ENCODE data around the gene POLA2.
A peak's percentile ranks its signal among the peaks of the same experiment; 100 is the strongest.
"Not testable (repeated sequence)": the region's sequence is repeated elsewhere in the genome, so short reads cannot be mapped to it uniquely, and the experiment has no call there.

Gene POLA2

GRCh38 chr11:65243797-65244196 lies 18.0 kb upstream of the POLA2 start:
- H3K36me3 ChIP-seq (ENCODE audit: control insufficient read depth, insufficient read depth, low read length), result no peaks in the 10 kb centered on the region
- H3K4me3 ChIP-seq (ENCODE audit: extremely low read depth, insufficient read depth, low read length, poor library complexity, severe bottlenecking), result no peak overlapping the region
- peaks cover 5% of the 10 kb centered on the region for H3K9me3 ChIP-seq (ENCODE audit: control insufficient read depth, low read length)
- 59 to 65% methylated on average over 2 to 4 of the region's 4 CpGs for WGBS, 2 experiments (ENCODE audit: insufficient coverage in 2 of 2)
- H3K4me1 ChIP-seq (ENCODE audit: control insufficient read depth, insufficient read depth, low read length, poor library complexity, severe bottlenecking), result no peaks in the 10 kb centered on the region
- no peak overlapping the region for H3K27ac ChIP-seq (ENCODE audit: low read depth, low read length, severe bottlenecking)

GRCh38 chr11:65245046-65245445 lies 16.7 kb upstream of the POLA2 start:
- not testable (repeated sequence) for H3K4me3 ChIP-seq (ENCODE audit: extremely low read depth, insufficient read depth, low read length, poor library complexity, severe bottlenecking); H3K36me3 ChIP-seq (ENCODE audit: control insufficient read depth, insufficient read depth, low read length); H3K9me3 ChIP-seq (ENCODE audit: control insufficient read depth, low read length); H3K27ac ChIP-seq (ENCODE audit: low read depth, low read length, severe bottlenecking); H3K4me1 ChIP-seq (ENCODE audit: control insufficient read depth, insufficient read depth, low read length, poor library complexity, severe bottlenecking)
- 94 to 100% methylated on average over 2 to 4 of the region's 8 CpGs for WGBS, 2 experiments (ENCODE audit: insufficient coverage in 2 of 2)

GRCh38 chr11:65246506-65246905 lies 15.3 kb upstream of the POLA2 start:
- Histone ChIP-seq H3K4me3 (ENCODE audit: extremely low read depth, insufficient read depth, low read length, poor library complexity, severe bottlenecking) (no peak overlapping the region), H3K4me1 (ENCODE audit: control insufficient read depth, insufficient read depth, low read length, poor library complexity, severe bottlenecking) (no peaks in the 10 kb centered on the region), H3K27ac (ENCODE audit: low read depth, low read length, severe bottlenecking) (no peak overlapping the region), H3K36me3 (ENCODE audit: control insufficient read depth, insufficient read depth, low read length) (no peaks in the 10 kb centered on the region), H3K9me3 (ENCODE audit: control insufficient read depth, low read length) (peaks cover 5% of the 10 kb centered on the region)
- WGBS, 2 experiments (ENCODE audit: insufficient coverage in 2 of 2), result 88 to 100% methylated on average over 2 of the region's 5 CpGs

DNA sequence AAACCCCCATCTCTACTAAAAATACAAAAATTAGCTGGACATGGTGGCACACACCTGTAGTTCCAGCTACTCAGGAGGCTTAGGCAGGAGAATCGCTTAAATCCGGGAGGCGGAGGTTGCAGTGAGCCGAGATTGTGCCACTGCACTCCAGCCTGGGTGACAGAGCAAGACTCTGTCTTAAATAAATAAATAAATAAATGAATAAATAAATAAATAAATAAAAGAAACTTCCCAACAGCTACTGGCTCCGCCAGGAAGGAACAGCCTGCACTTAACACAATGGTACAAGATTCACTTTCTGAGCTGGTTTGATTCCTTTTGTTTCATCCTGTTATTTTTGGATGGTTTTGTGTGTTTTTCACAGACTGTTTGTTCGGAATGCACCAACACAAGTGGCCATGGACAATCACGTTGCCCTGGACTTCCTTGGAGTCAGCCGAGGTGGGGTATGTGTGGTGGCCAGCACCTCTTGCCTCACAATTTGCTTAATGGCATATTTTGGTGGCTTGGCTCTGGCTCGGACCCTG lies 13.5 kb upstream of the POLA2 start:
- H3K27ac ChIP-seq (ENCODE audit: low read depth, low read length, severe bottlenecking); H3K4me3 ChIP-seq (ENCODE audit: extremely low read depth, insufficient read depth, low read length, poor library complexity, severe bottlenecking); H3K4me1 ChIP-seq (ENCODE audit: control insufficient read depth, insufficient read depth, low read length, poor library complexity, severe bottlenecking); H3K9me3 ChIP-seq (ENCODE audit: control insufficient read depth, low read length); H3K36me3 ChIP-seq (ENCODE audit: control insufficient read depth, insufficient read depth, low read length): not testable (repeated sequence)
- WGBS, 2 experiments (ENCODE audit: insufficient coverage in 2 of 2), result 80 to 100% methylated on average over 3 to 5 of the region's 9 CpGs

DNA sequence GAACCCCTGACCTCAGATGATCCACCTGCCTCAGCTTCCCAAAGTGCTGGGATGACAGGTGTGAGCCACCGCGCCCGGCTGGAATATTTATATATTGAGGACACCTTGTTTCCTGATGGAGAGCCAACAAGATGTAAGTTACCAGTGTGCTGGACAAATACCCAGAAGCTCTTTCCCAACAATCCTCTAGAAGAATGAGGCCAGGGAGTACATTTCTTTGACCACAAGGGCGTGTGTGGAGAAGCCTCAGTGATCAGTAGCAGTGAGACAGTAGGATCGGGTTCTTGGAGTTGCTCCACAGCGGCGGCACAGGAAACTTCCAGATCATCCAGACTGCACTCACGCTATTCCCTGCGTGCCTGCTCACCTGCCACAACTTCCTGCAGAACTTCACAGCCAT lies 10.3 kb upstream of the POLA2 start:
- Histone ChIP-seq H3K4me3 (ENCODE audit: extremely low read depth, insufficient read depth, low read length, poor library complexity, severe bottlenecking) (no peak overlapping the region), H3K4me1 (ENCODE audit: control insufficient read depth, insufficient read depth, low read length, poor library complexity, severe bottlenecking) (no peaks in the 10 kb centered on the region), H3K36me3 (ENCODE audit: control insufficient read depth, insufficient read depth, low read length) (no peaks in the 10 kb centered on the region), H3K27ac (ENCODE audit: low read depth, low read length, severe bottlenecking) (no peak overlapping the region), H3K9me3 (ENCODE audit: control insufficient read depth, low read length) (no peaks in the 10 kb centered on the region)
- 94 to 95% methylated on average over 6 of the region's 9 CpGs for WGBS, 2 experiments (ENCODE audit: insufficient coverage in 2 of 2)

- H3K4me3 ChIP-seq (ENCODE audit: extremely low read depth, insufficient read depth, low read length, poor library complexity, severe bottlenecking), result no peak overlapping the region
- no peaks in the 10 kb centered on the region for H3K9me3 ChIP-seq (ENCODE audit: control insufficient read depth, low read length)
- H3K4me1 ChIP-seq (ENCODE audit: control insufficient read depth, insufficient read depth, low read length, poor library complexity, severe bottlenecking), result no peaks in the 10 kb centered on the region
- no peaks in the 10 kb centered on the region for H3K36me3 ChIP-seq (ENCODE audit: control insufficient read depth, insufficient read depth, low read length)
- H3K27ac ChIP-seq (ENCODE audit: low read depth, low read length, severe bottlenecking), result no peak overlapping the region
- WGBS, 2 experiments (ENCODE audit: insufficient coverage in 2 of 2), result 96 to 100% methylated on average over 4 to 5 of the region's 6 CpGs
Measured at GRCh38 chr11:65254724-65255123, 7.0 kb upstream of the POLA2 start.

DNA sequence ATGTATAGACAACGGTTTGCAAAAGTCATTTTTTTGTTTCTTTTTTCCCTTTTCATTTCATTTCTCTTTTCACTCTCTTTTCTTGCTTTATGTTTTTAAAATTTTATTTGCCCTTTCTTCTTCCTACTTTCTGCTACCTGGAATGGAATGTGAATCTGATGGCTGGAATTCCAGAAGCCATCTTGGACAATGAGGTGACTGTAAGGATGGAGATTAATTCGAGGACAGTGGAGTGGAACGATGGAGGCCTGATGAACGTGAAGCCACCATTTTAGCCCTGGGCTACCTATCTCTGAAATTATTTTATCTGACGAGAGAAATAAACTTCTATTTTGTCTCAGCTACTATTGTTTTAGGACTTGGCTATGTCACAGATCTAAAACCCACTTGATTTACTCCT lies 2.8 kb upstream of the POLA2 start:
- H3K27ac ChIP-seq (ENCODE audit: low read depth, low read length, severe bottlenecking), result no peak overlapping the region
- peaks cover 4% of the 10 kb centered on the region for H3K36me3 ChIP-seq (ENCODE audit: control insufficient read depth, insufficient read depth, low read length)
- no peak overlapping the region for H3K4me3 ChIP-seq (ENCODE audit: extremely low read depth, insufficient read depth, low read length, poor library complexity, severe bottlenecking)
- WGBS, 2 experiments (ENCODE audit: insufficient coverage in 2 of 2), result 87 to 90% methylated on average over 2 to 4 of the region's 5 CpGs
- no peaks in the 10 kb centered on the region for H3K9me3 ChIP-seq (ENCODE audit: control insufficient read depth, low read length)
- peaks cover 5% of the 10 kb centered on the region for H3K4me1 ChIP-seq (ENCODE audit: control insufficient read depth, insufficient read depth, low read length, poor library complexity, severe bottlenecking)

DNA sequence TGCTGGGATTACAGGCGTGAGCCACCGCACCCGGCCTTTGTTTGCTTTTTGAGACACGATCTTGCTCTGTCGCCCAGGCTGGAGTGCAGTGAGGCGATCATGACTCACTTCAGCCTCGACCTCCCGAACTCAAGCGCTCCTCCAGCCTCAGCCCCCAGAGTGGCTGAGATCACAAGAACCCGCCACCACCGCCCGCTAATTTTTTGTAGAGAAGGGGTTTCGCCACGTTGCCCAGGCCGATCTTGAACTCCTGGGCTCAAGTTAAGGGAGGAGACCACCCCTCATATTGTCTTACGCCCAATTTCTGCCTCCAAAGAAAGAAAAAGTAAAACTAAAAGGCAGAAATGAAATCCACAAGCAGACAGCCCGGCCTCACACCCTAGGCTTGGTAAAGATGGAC lies 1.5 kb upstream of the POLA2 start:
- Histone ChIP-seq H3K36me3 (ENCODE audit: control insufficient read depth, insufficient read depth, low read length) (peaks cover 12% of the 10 kb centered on the region), H3K9me3 (ENCODE audit: control insufficient read depth, low read length) (no peaks in the 10 kb centered on the region), H3K4me3 (ENCODE audit: extremely low read depth, insufficient read depth, low read length, poor library complexity, severe bottlenecking) (no peak overlapping the region), H3K27ac (ENCODE audit: low read depth, low read length, severe bottlenecking) (no peak overlapping the region), H3K4me1 (ENCODE audit: control insufficient read depth, insufficient read depth, low read length, poor library complexity, severe bottlenecking) (peaks cover 5% of the 10 kb centered on the region)
- 92 to 98% methylated on average over 9 to 13 of the region's 17 CpGs for WGBS, 2 experiments (ENCODE audit: insufficient coverage in 2 of 2)

- Histone ChIP-seq H3K9me3 (ENCODE audit: control insufficient read depth, low read length) (no peaks in the 10 kb centered on the region), H3K27ac (ENCODE audit: low read depth, low read length, severe bottlenecking) (peak overlapping the region; percentile 70)
- WGBS, 2 experiments (ENCODE audit: insufficient coverage in 2 of 2), result 73 to 78% methylated on average over 22 to 23 of the region's 26 CpGs
Measured at GRCh38 chr11:65260756-65261590, 789 bp upstream of the POLA2 start.

DNA sequence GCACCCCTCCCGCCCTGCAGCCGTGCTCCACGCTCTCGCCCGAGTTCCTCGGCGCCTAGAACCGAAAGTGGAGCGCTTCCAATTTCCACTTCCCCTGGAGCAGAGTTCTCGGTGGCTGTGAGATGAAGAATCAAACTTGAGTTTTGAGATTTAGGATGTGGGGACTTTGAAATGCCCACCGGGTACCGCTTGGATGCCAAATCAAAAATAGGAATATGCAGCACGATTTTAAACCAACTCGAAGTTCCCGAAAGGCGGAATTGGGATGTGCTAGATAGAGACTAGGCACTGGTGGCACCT lies 569 bp downstream of the POLA2 start:
- peak overlapping the region; percentile 86 for H3K4me3 ChIP-seq (ENCODE audit: extremely low read depth, insufficient read depth, low read length, poor library complexity, severe bottlenecking)
- 1% methylated on average over 11 to 15 of the region's 16 CpGs for WGBS, 2 experiments (ENCODE audit: insufficient coverage in 2 of 2)
- peak overlapping the region; percentile 79 for H3K27ac ChIP-seq (ENCODE audit: low read depth, low read length, severe bottlenecking)
- peaks cover 29% of the 10 kb centered on the region for H3K36me3 ChIP-seq (ENCODE audit: control insufficient read depth, insufficient read depth, low read length)
- H3K4me1 ChIP-seq (ENCODE audit: control insufficient read depth, insufficient read depth, low read length, poor library complexity, severe bottlenecking), result peaks cover 5% of the 10 kb centered on the region
- no peaks in the 10 kb centered on the region for H3K9me3 ChIP-seq (ENCODE audit: control insufficient read depth, low read length)

More at GRCh38 chr11:65260756-65261590, 789 bp upstream of the POLA2 start:
- H3K4me3 ChIP-seq (ENCODE audit: extremely low read depth, insufficient read depth, low read length, poor library complexity, severe bottlenecking), result peak overlapping the region; percentile 86
- peaks cover 16% of the 10 kb centered on the region for H3K36me3 ChIP-seq (ENCODE audit: control insufficient read depth, insufficient read depth, low read length)
- peaks cover 5% of the 10 kb centered on the region for H3K4me1 ChIP-seq (ENCODE audit: control insufficient read depth, insufficient read depth, low read length, poor library complexity, severe bottlenecking)

- H3K4me1 ChIP-seq (ENCODE audit: control insufficient read depth, insufficient read depth, low read length, poor library complexity, severe bottlenecking), result peaks cover 5% of the 10 kb centered on the region
- H3K4me3 ChIP-seq (ENCODE audit: extremely low read depth, insufficient read depth, low read length, poor library complexity, severe bottlenecking), result peak overlapping the region; percentile 86
- WGBS, 2 experiments (ENCODE audit: insufficient coverage in 2 of 2), result 70% methylated on average over 3 to 5 of the region's 6 CpGs
- H3K27ac ChIP-seq (ENCODE audit: low read depth, low read length, severe bottlenecking), result no peak overlapping the region
- H3K9me3 ChIP-seq (ENCODE audit: control insufficient read depth, low read length), result no peaks in the 10 kb centered on the region
- peaks cover 31% of the 10 kb centered on the region for H3K36me3 ChIP-seq (ENCODE audit: control insufficient read depth, insufficient read depth, low read length)
Measured at GRCh38 chr11:65262776-65263175, 1.0 kb downstream of the POLA2 start.
